Midbrain (tissue), 1 donor: ENCODE data around the gene OR2T27.
"Not testable (repeated sequence)": the region's sequence is repeated elsewhere in the genome, so short reads cannot be mapped to it uniquely, and the experiment has no call there.

ENCODE experiments used
- DNase-seq: peaks from one replicate; lab custom pipeline; 2025; lab: John Stamatoyannopoulos, UW

OR2T27 gene

DNA sequence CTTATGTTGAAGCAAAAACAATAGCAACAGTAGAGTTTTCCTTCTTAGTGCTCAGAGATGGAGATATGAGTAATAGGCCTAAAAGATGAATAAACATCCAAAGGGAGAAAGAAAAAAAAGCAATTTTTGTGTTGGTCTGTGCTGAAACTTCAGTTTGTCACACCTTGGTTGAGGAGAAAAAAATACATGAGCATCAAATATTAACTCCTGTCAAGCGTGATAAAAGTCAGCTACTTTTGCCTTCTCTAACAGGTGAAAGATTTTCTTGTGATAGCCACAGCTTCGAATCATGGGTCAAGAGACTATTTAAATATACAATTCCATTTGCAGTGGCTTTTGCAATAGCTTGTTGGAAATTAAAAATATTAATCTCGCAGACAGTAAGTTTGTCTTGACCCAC, 14.4 kb downstream of the OR2T27 start:
- not testable (repeated sequence) for DNase-seq

DNA sequence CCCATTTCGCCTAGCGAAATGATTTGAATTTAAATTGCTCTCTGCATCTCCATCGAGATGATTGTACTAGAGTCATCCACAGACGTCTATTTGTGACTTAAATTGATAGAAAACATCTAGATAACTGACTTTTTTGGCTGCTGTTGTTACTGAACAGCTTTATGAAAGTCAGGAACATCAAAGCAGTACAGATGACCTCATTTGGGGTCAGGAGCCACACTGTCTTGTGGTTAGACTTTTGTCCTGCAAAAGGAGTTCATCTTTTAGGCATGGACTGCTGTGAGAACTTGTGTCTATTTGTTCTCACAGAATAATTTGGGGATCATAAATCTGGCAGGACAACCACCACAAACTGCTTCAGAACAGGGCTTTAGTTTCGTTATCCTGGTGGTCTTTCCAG, 15.7 kb downstream of the OR2T27 start:
- DNase-seq, result not testable (repeated sequence)

DNA sequence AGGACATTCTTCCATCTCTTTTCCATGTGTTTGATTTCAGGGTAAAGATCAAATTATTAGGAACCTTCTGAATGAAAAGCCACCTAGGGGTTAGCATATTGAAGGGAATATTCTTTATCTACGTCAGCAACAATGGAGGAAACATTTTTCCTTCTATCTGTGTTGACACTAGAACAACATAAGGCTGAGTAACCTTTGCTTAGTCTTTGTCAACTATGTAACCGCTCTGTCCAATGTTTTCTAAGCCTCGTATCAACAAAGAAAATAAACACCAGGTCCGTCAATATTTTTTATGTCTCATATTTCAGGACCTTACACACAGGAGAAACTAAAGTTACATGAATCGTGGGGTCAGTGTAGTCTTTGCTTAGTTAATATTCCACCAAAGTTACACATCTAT, 18.7 kb downstream of the OR2T27 start:
- DNase-seq, result not testable (repeated sequence)

DNA sequence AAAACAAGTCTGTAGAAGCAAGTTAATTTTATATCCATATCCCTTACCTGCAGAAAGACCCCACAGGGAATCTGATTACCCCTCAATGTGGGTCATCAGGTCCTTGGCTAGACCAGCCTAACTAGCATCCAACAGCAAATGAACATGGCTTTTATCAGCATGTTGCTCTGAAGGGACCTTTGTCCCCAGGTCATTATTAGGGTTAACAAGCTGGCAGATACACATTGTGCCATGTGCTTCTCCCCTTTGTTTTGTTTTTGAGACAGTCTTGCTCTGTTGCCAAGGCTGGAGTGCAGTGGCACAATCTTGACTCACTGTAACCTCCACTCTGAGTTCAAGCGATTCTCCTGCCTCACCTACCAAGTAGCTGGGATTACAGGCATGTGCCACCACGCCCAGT, 20.3 kb downstream of the OR2T27 start, which contains the start of gene OR2T11:
Gene OR2T11, minus strand, starts transcription at position 101 of the 400 bp plus-strand sequence. CDS start 7,963 bp downstream, outside the sequence.
- DNase-seq, result not testable (repeated sequence)

DNA sequence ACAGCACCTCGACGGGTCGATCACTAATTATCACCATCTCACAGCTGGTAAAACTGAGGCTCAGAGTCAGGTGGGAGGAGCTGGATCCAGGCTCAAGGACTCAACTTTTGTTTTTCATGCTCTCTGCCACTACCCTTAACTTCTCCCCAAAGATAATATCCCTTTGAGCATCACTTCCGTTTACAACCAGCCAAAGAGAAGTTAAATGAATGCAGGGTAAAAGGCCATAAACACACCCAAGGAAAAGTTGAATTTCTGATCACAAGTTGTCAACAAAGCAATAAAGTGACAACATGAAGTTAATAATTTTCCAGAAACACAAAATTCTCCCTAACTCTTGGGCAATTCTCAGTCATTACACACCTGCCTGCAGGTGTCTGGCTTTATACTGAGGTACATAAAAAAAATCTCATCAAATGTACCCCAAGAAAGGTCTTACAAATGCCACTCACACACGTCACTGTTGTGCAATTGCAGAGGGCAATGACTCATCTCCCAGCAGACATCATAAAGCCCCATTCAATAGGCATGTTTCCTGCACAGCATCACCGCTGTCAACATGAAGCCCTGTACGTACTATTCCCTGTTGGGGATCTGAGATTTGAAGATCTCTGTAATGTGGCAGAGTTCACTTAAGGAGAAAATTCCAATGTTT, 23.8 kb downstream of the OR2T27 start:
- DNase-seq, result no peak

DNA sequence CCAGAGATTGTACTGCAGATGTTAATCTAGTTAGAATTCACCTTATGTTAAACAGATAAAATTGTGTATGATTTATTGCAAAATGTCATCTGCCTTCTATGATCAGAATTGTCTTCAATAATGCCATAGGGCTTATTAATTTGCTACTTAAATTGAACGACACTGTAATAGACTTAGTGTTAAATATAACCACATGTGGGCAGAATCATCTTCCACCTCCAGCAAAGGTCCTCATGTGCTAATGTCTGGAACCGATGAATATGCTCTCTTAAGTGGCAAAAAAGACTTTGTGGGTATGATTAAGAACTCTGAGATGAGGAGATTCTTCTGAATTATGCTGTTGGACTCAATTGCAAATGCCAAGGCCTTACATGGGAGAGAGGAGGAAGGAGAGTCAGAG, 24.8 kb downstream of the OR2T27 start:
- DNase-seq, result no peak

DNA sequence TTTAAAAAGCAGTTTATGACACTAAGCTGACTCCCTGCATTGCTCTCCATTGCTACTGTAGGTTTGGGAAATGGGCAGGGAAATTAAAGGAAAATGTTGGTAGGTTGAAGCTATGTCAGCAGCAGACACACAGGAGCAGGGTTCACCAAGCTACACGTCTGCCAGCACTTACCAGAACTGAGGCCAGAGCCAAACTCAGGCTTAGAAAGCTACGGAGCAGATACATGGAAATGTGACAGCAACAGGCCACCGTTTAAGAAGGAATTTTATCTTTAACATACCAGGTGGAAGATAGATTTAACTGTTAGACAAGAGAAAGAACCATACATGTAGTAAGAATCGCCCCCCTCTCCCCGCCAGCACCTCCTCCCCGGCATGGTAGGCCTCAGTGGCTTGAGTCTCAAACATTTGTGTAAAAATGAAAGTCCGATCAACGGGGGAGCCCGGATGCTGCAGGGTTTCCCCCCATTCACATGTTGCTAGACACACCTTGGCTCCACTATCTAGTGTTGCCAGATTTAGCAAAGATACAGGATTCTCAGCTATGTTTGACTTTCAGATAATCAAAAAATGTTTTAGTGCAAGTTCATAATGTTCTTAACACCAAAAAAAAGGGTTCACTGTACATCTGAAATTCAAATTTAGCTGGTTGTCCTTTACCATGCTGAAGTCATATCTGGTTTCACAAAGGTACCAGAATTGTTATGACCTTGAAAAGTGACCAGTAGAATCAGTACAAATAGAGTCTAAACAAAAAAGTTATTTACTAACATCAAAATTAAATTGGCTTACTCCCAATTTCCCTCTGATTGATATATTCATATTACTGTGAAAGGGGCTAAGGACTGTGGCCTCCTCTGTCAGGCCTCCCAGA, 27.1 kb downstream of the OR2T27 start:
- no peak for DNase-seq

DNA sequence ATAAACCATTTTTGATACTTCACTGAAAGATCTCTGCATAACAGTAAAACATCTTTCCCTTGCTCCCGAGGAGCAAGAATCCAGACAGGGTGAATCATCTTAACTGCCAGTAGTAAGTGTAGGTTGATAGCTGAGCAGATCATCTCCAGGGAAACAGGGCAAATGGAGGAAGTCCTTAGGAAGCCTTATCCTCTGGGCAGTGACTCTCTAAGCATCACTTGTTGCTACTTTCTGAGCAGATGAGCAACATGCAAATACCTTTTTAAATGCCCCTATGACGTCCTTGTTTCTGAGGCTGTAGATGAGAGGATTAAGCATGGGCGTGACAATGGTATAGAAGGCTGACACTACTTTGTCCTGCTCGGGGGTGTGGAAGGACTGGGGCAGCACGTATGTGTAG, 29.4 kb downstream of the OR2T27 start:
- DNase-seq, result no peak

DNA sequence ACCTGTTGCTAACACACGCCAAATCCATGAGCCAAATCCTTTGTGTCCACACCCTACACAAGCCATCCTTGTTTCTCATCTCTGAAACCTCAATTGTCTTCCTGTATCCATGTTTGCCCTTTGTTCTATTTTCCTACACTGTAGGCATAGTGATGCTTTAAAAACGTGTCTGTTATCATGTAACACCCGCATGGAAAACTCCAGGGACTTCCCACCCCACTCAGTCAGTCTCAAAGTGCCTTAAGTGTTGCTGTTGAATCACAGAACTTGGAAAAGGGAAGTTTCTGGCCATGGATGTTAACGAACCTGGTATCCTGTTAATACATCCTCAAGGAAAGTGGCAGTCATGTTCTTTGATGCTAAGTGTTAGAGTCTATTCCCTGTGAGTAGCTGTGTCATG, 30.2 kb downstream of the OR2T27 start:
- DNase-seq, result no peak

DNA sequence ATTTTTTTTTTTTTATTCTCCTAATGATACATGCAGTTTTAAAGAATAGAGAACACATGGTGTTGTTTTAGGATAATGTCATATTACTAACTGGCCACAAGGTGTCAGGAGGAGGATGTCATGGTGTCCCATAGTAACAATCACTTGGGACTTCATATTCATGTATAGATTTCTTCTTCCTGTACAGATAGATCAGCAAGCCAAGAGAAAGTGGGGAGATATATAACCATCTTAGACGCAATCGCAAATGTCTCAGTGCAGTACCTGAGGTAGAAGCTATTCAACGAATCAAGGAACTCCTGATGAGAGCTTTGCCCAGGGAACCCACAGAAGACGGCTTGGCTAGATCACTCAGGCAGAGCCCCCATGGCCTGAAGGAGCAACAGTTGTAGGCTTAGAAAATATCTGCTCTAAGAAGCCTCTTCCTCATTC, 32.7 kb downstream of the OR2T27 start:
- peak; percentile 1 for DNase-seq

DNA sequence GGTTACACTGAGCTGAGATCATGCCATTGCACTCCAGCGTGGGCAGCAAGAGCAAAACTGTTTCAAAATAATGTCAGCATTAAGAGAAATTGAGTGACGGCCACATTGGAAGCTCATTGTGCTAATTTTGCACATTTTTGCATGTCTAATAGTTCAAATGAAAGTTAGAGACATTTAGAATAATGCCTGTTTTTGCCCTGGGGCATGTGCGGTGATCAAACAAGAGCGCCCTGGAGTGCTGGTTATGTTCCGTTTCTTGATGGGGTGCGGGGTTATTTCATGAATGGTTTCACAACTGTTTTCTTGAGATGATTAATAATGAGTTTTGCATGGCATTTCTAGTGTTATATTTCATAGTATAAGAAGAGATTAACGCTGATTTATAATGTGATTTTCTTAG, 33.6 kb downstream of the OR2T27 start:
- no peak for DNase-seq

DNA sequence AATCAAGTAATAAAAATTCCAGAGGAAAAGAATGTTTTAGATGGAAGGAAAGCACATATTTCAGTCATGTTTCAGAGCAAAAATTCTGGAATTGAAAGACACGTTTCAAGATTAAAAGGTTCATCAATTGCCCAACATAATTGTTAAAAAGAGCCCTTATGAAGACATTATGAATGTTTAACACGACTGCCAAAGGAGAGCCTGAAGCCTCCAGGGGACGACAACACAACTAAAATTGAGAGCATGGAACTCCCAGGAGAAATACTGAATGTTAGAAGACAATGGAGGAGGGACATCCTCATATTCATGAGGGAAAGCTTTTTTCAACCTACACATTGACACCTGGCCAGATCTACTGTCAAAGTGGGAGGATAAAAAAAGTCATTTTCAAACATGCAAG, 36.5 kb downstream of the OR2T27 start:
- peak; percentile 62 for DNase-seq

DNA sequence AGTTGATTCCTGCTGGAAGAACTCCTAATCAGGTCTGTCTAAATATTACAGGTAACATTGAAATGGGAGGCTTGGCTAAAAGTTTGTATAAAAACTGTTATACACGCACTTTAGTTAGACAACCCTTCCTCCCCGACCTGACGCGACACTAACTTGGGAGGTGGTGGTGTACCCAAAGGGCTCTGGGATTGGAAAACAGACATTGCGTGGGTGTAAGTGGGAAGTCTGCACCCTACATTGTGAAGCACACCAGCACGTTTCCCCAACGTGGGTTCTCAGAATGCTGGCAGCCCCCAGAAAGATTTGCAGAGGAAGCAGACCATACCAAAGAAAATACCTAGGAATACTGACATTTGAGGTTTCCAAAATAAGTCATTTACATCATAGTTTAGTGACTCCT, 37.2 kb downstream of the OR2T27 start:
- DNase-seq, result no peak

DNA sequence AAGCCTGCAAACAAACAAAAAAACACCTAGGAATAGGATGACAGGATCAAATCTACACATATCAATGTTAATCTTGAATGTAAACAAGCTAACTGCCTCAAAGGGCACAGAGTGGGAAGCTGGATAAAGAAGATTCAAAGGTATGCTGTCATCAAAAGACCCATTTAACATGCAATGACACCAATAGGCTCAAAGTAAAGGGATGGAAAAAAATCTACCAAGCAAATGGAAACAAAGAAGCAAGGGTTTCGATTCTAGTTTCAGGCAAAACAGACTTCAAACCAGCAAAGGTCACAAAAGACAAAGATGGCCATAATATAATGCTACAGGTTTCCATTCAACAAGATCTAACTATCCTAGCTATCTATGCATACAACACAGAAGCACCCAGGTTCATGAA, 41.6 kb downstream of the OR2T27 start:
- DNase-seq, result no peak

DNA sequence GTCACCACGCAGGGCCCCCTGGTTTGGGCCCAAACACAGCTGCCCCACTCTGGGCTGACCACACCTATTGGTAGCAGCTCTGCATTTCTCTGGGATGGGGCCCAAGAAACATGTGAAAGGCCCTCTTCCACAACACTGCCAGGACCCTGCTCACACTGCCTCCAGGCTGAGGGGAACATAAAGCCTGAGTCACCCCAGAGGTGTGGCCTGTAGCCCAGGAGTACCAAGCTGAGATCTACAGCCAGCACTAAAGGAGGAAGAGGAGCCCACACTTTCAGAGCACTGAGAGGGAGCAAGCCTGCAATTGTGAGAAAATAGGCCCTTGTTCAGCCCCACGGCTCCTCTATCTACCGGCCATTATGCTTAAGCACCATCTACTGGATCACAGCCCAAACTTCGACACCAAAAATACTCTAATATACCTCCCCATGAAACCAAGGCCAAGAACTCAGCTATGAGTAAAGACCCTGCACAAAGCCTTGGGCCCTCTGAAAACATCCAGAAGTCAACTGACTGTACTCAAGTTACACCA, 43.4 kb downstream of the OR2T27 start:
- DNase-seq, result no peak

DNA sequence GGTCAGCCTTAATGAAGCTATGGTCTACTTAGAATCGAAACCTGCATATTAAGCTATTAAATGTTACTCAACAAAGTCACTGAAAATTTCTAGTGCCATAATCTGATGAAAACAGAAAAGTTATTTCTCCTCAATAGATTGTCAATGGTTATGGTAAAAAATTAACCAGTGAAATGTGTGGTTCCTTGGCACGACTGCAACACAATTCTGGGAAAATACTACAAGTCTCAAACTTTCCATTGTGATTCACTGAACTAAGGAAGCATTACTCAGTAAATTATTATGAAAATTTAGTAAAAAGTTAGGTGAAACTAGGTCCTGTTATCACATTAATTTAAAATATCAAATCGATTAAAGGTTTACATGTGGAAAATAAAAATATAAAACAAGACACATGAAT, 45.0 kb downstream of the OR2T27 start:
- DNase-seq, result no peak
